ENCODE data around the gene SMPDL3B. TPM values are rescaled to one million over a fixed set of nuclear protein-coding genes. Genes with fewer than 3 reads are reported as not detected.
A peak's percentile ranks its signal among the peaks of the same experiment; 100 is the strongest.

Gene SMPDL3B
- polyA plus RNA-seq, 3 donors from 2014 or later, result 0.71 to 2.3 TPM; not detected in 1

- H3K9me3 Mint-ChIP-seq, result no peaks in the 10 kb centered on the region
- peaks cover 0 to 6% (median 0%) of the 10 kb centered on the region in 3 donors for H3K27me3 Mint-ChIP-seq (ENCODE audit: low read depth in 3 of 3)
- H3K27ac Mint-ChIP-seq, result no peak overlapping the region
- H3K4me1 Mint-ChIP-seq, result no peaks in the 10 kb centered on the region
- no peaks in the 10 kb centered on the region for H3K36me3 Mint-ChIP-seq
- no peak overlapping the region for H3K4me3 Mint-ChIP-seq
- no peak for DNase-seq
Measured at GRCh38 chr1:27922272-27922671, 12.5 kb upstream of the SMPDL3B start.

- Mint-ChIP-seq H3K27ac (peak overlapping the region in 1 of 6 donors; percentile 77), H3K9me3 (no peaks in the 10 kb centered on the region), H3K27me3 (ENCODE audit: low read depth in 3 of 3) (peaks cover 0 to 5% (median 2%) of the 10 kb centered on the region in 3 donors), H3K4me1 (no peaks in the 10 kb centered on the region), H3K36me3 (no peaks in the 10 kb centered on the region), H3K4me3 (no peak overlapping the region)
- DNase-seq, result no peak
Measured at GRCh38 chr1:27928216-27928954, 6.4 kb upstream of the SMPDL3B start.

DNA sequence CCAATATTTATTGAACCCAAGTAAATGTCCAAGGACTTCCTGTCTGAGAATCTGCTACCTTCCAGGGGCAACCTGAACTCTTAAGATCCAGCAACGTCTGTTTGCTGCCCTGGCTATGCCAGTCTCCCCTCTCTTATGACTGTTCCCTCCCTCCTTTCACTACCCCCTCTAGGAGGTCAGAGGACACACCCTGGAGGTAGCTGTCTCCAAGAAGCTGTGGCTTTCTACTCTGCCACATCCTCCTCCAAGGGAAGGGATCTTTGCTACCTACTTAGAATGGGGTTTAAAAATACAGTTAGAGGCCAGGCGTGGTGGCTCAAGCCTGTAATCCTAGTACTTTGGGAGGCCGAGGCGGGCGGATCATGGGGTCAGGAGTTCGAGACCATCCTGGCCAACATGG is 3.6 kb upstream of the SMPDL3B start:
- Mint-ChIP-seq H3K9me3 (no peaks in the 10 kb centered on the region), H3K27ac (no peak overlapping the region), H3K27me3 (ENCODE audit: low read depth in 3 of 3) (peaks cover 1 to 10% (median 9%) of the 10 kb centered on the region in 3 donors), H3K4me1 (peaks cover 4 to 8% of the 10 kb centered on the region in 2 donors), H3K36me3 (no peaks in the 10 kb centered on the region), H3K4me3 (no peak overlapping the region)
- DNase-seq, result no peak

- Mint-ChIP-seq H3K4me3 (no peak overlapping the region), H3K4me1 (peaks cover 4 to 8% of the 10 kb centered on the region in 2 donors), H3K27ac (no peak overlapping the region), H3K27me3 (ENCODE audit: low read depth in 3 of 3) (peaks cover 1 to 10% (median 8%) of the 10 kb centered on the region in 3 donors), H3K9me3 (no peaks in the 10 kb centered on the region), H3K36me3 (no peaks in the 10 kb centered on the region)
- no peak for DNase-seq
Measured at GRCh38 chr1:27931759-27932158, 3.0 kb upstream of the SMPDL3B start.

GRCh38 chr1:27935721-27936120 is 921 bp downstream of the SMPDL3B start:
- no peak overlapping the region for H3K4me3 Mint-ChIP-seq
- peaks cover 4 to 10% (median 8%) of the 10 kb centered on the region in 3 donors for H3K27me3 Mint-ChIP-seq (ENCODE audit: low read depth in 3 of 3)
- H3K4me1 Mint-ChIP-seq, result peaks cover 13 to 16% of the 10 kb centered on the region in 2 donors
- H3K9me3 Mint-ChIP-seq, result no peaks in the 10 kb centered on the region
- no peaks in the 10 kb centered on the region for H3K36me3 Mint-ChIP-seq
- DNase-seq, result no peak
- H3K27ac Mint-ChIP-seq, result peak overlapping the region in 1 of 6 donors; percentile 13

- Mint-ChIP-seq H3K9me3 (no peaks in the 10 kb centered on the region), H3K36me3 (no peaks in the 10 kb centered on the region), H3K4me1 (peaks cover 19 to 21% of the 10 kb centered on the region in 2 donors), H3K27ac (no peak overlapping the region), H3K27me3 (ENCODE audit: low read depth in 3 of 3) (peaks cover 4 to 12% (median 8%) of the 10 kb centered on the region in 3 donors), H3K4me3 (no peak overlapping the region)
- no peak for DNase-seq
Measured at GRCh38 chr1:27936370-27936769, 1.6 kb downstream of the SMPDL3B start.

- Mint-ChIP-seq H3K27ac (no peak overlapping the region), H3K9me3 (no peaks in the 10 kb centered on the region), H3K27me3 (ENCODE audit: low read depth in 3 of 3) (peaks cover 4 to 10% (median 8%) of the 10 kb centered on the region in 3 donors), H3K4me1 (peaks cover 23 to 29% of the 10 kb centered on the region in 2 donors), H3K36me3 (no peaks in the 10 kb centered on the region), H3K4me3 (no peak overlapping the region)
- no peak for DNase-seq
Measured at GRCh38 chr1:27937524-27937836, 2.7 kb downstream of the SMPDL3B start.

GRCh38 chr1:27938488-27938887 is 3.7 kb downstream of the SMPDL3B start:
- Mint-ChIP-seq H3K4me1 (peaks cover 32 to 39% of the 10 kb centered on the region in 2 donors), H3K9me3 (no peaks in the 10 kb centered on the region), H3K27me3 (ENCODE audit: low read depth in 3 of 3) (peaks cover 4 to 7% (median 6%) of the 10 kb centered on the region in 3 donors), H3K36me3 (no peaks in the 10 kb centered on the region), H3K4me3 (no peak overlapping the region), H3K27ac (no peak overlapping the region)
- DNase-seq, result no peak

- Mint-ChIP-seq H3K9me3 (no peaks in the 10 kb centered on the region), H3K4me3 (no peak overlapping the region), H3K36me3 (no peaks in the 10 kb centered on the region), H3K27ac (peak overlapping the region; percentile 75 to 88 (median 84)), H3K27me3 (ENCODE audit: low read depth in 3 of 3) (peaks cover 3 to 6% (median 4%) of the 10 kb centered on the region in 3 donors), H3K4me1 (peaks cover 41 to 44% of the 10 kb centered on the region in 2 donors)
- peak; percentile 68 to 72 (median 69) for DNase-seq
Measured at GRCh38 chr1:27940297-27940696, 5.5 kb downstream of the SMPDL3B start.

GRCh38 chr1:27940870-27941560 is 6.2 kb downstream of the SMPDL3B start:
- Mint-ChIP-seq H3K36me3 (no peaks in the 10 kb centered on the region), H3K9me3 (no peaks in the 10 kb centered on the region), H3K4me1 (peaks cover 42 to 46% of the 10 kb centered on the region in 2 donors), H3K4me3 (no peak overlapping the region), H3K27ac (peak overlapping the region; percentile 76 to 91 (median 88)), H3K27me3 (ENCODE audit: low read depth in 3 of 3) (peaks cover 2 to 4% (median 2%) of the 10 kb centered on the region in 3 donors)
- DNase-seq, result no peak

GRCh38 chr1:27941671-27942540 is 7.1 kb downstream of the SMPDL3B start:
- Mint-ChIP-seq H3K36me3 (no peaks in the 10 kb centered on the region), H3K4me1 (peaks cover 42 to 46% of the 10 kb centered on the region in 2 donors), H3K9me3 (no peaks in the 10 kb centered on the region), H3K27me3 (ENCODE audit: low read depth in 3 of 3) (peaks cover 2 to 3% (median 2%) of the 10 kb centered on the region in 3 donors), H3K27ac (peak overlapping the region; percentile 78 to 96 (median 90)), H3K4me3 (peak overlapping the region in 1 of 5 donors; percentile 23)
- no peak for DNase-seq

GRCh38 chr1:27945020-27945419 is 10.2 kb downstream of the SMPDL3B start:
- peaks cover 40 to 45% of the 10 kb centered on the region in 2 donors for H3K4me1 Mint-ChIP-seq
- DNase-seq, result no peak
- peak overlapping the region in 4 of 6 donors; percentile 55 to 94 (median 70) for H3K27ac Mint-ChIP-seq
- H3K36me3 Mint-ChIP-seq, result no peaks in the 10 kb centered on the region
- no peaks in the 10 kb centered on the region for H3K9me3 Mint-ChIP-seq
- peaks cover 0 to 3% (median 2%) of the 10 kb centered on the region in 3 donors for H3K27me3 Mint-ChIP-seq (ENCODE audit: low read depth in 3 of 3)
- H3K4me3 Mint-ChIP-seq, result peak overlapping the region in 1 of 5 donors; percentile 29

DNA sequence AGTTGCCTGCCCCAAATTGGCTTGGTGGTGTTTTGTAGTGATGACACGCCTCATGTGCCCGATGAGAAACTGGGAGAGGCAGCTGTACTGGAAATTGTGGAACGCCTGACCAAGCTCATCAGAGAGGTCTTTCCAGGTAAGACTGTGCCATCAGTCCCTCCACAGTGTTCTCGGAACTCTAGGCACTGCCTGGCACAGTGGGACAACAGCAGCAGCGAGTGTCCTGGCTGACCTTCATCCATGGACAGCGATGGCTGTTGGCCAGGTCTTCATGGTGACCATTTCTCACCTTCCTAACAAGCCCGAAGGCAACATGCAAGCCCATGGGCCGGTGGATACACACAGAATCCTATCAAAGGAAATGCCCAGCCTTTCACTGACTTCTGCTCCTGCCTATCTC is 14.2 kb downstream of the SMPDL3B start:
- Mint-ChIP-seq H3K9me3 (no peaks in the 10 kb centered on the region), H3K4me1 (peaks cover 9 to 10% of the 10 kb centered on the region in 2 donors), H3K4me3 (no peak overlapping the region), H3K27ac (peak overlapping the region in 1 of 6 donors; percentile 81), H3K27me3 (ENCODE audit: low read depth in 3 of 3) (peaks cover 1 to 4% (median 2%) of the 10 kb centered on the region in 3 donors), H3K36me3 (no peaks in the 10 kb centered on the region)
- no peak for DNase-seq
